ENCODE measurements around the gene HSPB8. TPM values are rescaled to one million over a fixed set of nuclear protein-coding genes. Genes with fewer than 3 reads are reported as not detected.

The HSPB8 gene
- total RNA-seq, 1 experiment from 2014 or later, result 6.7 TPM

DNA sequence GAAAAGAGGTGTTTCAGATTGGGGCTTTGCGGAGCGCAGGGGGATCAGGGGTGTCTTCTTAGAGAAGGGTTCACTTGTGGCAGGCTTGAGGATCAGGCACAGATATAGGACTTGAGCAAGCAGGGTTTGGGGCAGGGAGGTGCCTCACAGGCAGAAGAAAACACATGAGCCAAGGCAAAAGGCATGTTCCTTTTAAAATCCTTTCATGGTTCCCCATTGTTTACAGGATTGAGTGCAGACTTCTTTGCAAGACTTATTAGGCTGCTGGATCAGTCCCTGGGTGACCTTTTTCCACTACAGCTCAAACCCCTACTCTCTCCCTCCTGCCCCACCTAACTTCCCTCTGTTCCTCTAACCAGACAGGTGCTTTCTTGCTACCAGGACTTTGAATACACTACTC is 19.7 kb downstream of the HSPB8 start (continued):
- TF ChIP-seq, protein P1, sequence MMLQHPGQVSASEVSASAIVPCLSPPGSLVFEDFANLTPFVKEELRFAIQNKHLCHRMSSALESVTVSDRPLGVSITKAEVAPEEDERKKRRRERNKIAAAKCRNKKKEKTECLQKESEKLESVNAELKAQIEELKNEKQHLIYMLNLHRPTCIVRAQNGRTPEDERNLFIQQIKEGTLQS (CRISPR knock-in tag; conservative IDR thresholded peaks at IDR 0.05), result no peak

GRCh38 chr12:119200601-119201000 is 21.9 kb downstream of the HSPB8 start:
- Mint-ChIP-seq H3K4me3 (no peak overlapping the region), H3K9me3 (no peaks in the 10 kb centered on the region), H3K27me3 (ENCODE audit: low read depth) (no peaks in the 10 kb centered on the region; the same call in 1 of the 2 replicates), H3K36me3 (no peaks in the 10 kb centered on the region), H3K27ac (no peak overlapping the region), H3K4me1 (peaks cover 50% of the 10 kb centered on the region)
- DNase-seq (ENCODE audit: low spot score), result no peak
- CTCF ChIA-PET, result no interaction called here
- POLR2A ChIA-PET, result no interaction called here
- no peak for TF ChIP-seq KAT7 (CRISPR knock-in tag; IDR thresholded peaks at IDR 0.05; ENCODE audit: borderline replicate concordance)
- TF ChIP-seq, protein P2, sequence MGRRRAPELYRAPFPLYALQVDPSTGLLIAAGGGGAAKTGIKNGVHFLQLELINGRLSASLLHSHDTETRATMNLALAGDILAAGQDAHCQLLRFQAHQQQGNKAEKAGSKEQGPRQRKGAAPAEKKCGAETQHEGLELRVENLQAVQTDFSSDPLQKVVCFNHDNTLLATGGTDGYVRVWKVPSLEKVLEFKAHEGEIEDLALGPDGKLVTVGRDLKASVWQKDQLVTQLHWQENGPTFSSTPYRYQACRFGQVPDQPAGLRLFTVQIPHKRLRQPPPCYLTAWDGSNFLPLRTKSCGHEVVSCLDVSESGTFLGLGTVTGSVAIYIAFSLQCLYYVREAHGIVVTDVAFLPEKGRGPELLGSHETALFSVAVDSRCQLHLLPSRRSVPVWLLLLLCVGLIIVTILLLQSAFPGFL (CRISPR knock-in tag; IDR thresholded peaks at IDR 0.05; ENCODE audit: borderline replicate concordance), result no peak
- TF ChIP-seq CBFB (CRISPR knock-in tag; IDR thresholded peaks at IDR 0.05; ENCODE audit: low read depth), result no peak
- no peak for TF ChIP-seq HMGA2 (CRISPR knock-in tag; IDR thresholded peaks at IDR 0.05)
- TF ChIP-seq, protein P3, sequence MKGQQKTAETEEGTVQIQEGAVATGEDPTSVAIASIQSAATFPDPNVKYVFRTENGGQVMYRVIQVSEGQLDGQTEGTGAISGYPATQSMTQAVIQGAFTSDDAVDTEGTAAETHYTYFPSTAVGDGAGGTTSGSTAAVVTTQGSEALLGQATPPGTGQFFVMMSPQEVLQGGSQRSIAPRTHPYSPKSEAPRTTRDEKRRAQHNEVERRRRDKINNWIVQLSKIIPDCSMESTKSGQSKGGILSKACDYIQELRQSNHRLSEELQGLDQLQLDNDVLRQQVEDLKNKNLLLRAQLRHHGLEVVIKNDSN (CRISPR knock-in tag; IDR thresholded peaks at IDR 0.05), result no peak
- TF ChIP-seq, protein P4, sequence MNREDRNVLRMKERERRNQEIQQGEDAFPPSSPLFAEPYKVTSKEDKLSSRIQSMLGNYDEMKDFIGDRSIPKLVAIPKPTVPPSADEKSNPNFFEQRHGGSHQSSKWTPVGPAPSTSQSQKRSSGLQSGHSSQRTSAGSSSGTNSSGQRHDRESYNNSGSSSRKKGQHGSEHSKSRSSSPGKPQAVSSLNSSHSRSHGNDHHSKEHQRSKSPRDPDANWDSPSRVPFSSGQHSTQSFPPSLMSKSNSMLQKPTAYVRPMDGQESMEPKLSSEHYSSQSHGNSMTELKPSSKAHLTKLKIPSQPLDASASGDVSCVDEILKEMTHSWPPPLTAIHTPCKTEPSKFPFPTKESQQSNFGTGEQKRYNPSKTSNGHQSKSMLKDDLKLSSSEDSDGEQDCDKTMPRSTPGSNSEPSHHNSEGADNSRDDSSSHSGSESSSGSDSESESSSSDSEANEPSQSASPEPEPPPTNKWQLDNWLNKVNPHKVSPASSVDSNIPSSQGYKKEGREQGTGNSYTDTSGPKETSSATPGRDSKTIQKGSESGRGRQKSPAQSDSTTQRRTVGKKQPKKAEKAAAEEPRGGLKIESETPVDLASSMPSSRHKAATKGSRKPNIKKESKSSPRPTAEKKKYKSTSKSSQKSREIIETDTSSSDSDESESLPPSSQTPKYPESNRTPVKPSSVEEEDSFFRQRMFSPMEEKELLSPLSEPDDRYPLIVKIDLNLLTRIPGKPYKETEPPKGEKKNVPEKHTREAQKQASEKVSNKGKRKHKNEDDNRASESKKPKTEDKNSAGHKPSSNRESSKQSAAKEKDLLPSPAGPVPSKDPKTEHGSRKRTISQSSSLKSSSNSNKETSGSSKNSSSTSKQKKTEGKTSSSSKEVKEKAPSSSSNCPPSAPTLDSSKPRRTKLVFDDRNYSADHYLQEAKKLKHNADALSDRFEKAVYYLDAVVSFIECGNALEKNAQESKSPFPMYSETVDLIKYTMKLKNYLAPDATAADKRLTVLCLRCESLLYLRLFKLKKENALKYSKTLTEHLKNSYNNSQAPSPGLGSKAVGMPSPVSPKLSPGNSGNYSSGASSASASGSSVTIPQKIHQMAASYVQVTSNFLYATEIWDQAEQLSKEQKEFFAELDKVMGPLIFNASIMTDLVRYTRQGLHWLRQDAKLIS (CRISPR knock-in tag; IDR thresholded peaks at IDR 0.05; ENCODE audit: borderline replicate concordance), result no peak
- TF ChIP-seq ATF6 (CRISPR knock-in tag; IDR thresholded peaks at IDR 0.05), result no peak
- TF ChIP-seq SOX15 (CRISPR knock-in tag; IDR thresholded peaks at IDR 0.05), result no peak
- TF ChIP-seq CDX4 (CRISPR knock-in tag; IDR thresholded peaks at IDR 0.05; ENCODE audit: borderline replicate concordance), result no peak
- TF ChIP-seq, protein P5, sequence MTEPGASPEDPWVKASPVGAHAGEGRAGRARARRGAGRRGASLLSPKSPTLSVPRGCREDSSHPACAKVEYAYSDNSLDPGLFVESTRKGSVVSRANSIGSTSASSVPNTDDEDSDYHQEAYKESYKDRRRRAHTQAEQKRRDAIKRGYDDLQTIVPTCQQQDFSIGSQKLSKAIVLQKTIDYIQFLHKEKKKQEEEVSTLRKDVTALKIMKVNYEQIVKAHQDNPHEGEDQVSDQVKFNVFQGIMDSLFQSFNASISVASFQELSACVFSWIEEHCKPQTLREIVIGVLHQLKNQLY (CRISPR knock-in tag; IDR thresholded peaks at IDR 0.05), result no peak
- TF ChIP-seq, protein P6, sequence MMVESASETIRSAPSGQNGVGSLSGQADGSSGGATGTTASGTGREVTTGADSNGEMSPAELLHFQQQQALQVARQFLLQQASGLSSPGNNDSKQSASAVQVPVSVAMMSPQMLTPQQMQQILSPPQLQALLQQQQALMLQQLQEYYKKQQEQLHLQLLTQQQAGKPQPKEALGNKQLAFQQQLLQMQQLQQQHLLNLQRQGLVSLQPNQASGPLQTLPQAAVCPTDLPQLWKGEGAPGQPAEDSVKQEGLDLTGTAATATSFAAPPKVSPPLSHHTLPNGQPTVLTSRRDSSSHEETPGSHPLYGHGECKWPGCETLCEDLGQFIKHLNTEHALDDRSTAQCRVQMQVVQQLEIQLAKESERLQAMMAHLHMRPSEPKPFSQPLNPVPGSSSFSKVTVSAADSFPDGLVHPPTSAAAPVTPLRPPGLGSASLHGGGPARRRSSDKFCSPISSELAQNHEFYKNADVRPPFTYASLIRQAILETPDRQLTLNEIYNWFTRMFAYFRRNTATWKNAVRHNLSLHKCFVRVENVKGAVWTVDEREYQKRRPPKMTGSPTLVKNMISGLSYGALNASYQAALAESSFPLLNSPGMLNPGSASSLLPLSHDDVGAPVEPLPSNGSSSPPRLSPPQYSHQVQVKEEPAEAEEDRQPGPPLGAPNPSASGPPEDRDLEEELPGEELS (CRISPR knock-in tag; IDR thresholded peaks at IDR 0.05), result no peak
- TF ChIP-seq E2F5 (CRISPR knock-in tag; IDR thresholded peaks at IDR 0.05), result no peak
- TF ChIP-seq ZNF232 (CRISPR knock-in tag; IDR thresholded peaks at IDR 0.05), result no peak
- no peak for TF ChIP-seq GABPB1 (CRISPR knock-in tag; IDR thresholded peaks at IDR 0.05)
- TF ChIP-seq FOXK1 (CRISPR knock-in tag; IDR thresholded peaks at IDR 0.05), result no peak
- no peak for TF ChIP-seq ZNF416 (CRISPR knock-in tag; IDR thresholded peaks at IDR 0.05)
- TF ChIP-seq PRRX2 (CRISPR knock-in tag; IDR thresholded peaks at IDR 0.05), result no peak
- TF ChIP-seq MYBL2 (CRISPR knock-in tag; IDR thresholded peaks at IDR 0.05), result no peak
- no peak for TF ChIP-seq TP53 (CRISPR knock-in tag; IDR thresholded peaks at IDR 0.05)
- no peak for TF ChIP-seq ESRRA (CRISPR knock-in tag; IDR thresholded peaks at IDR 0.05; ENCODE audit: borderline replicate concordance)
- no peak for ATAC-seq

All from WTC11 (cell line).